Stimulated activated CD8-positive, alpha-beta memory T cell treated with anti-CD3 and anti-CD28 coated beads, Interleukin-15, amount 100 ng/mL, for 1 hour (primary cell): Measurements from ENCODE around the gene PAK6.

Source experiments
- DNase-seq: peaks from one replicate; pipeline ENCODE4 v3.0.0-alpha.2; 2020; ENCODE audit warnings: low read depth

PAK6 gene

GRCh38 chr15:40238532-40239403 is at the start of gene PAK6:
PAK6 (plus strand) TSS chr15:40239063; CDS start chr15:40264786, 25,723 bp downstream.
- no peak for DNase-seq

GRCh38 chr15:40190591-40190990 is 48.3 kb upstream of the PAK6 start:
- DNase-seq: no peak

- no peak for DNase-seq
Measured at GRCh38 chr15:40192942-40193341, 45.9 kb upstream of the PAK6 start.

- no peak for DNase-seq
Measured at GRCh38 chr15:40197434-40197833, 41.4 kb upstream of the PAK6 start.

- DNase-seq: no peak
Measured at GRCh38 chr15:40198355-40199085, 40.3 kb upstream of the PAK6 start.

GRCh38 chr15:40204100-40204499 is 34.8 kb upstream of the PAK6 start:
- DNase-seq: no peak

GRCh38 chr15:40217166-40217824 is 21.6 kb upstream of the PAK6 start:
- DNase-seq: peak; percentile 12

- no peak for DNase-seq
Measured at GRCh38 chr15:40219801-40220200, 19.1 kb upstream of the PAK6 start.

GRCh38 chr15:40222131-40222530 is 16.7 kb upstream of the PAK6 start:
- no peak for DNase-seq

- no peak for DNase-seq
Measured at GRCh38 chr15:40226736-40227135, 12.1 kb upstream of the PAK6 start.

- DNase-seq: no peak
Measured at GRCh38 chr15:40229316-40229715, 9.5 kb upstream of the PAK6 start.

- DNase-seq: no peak
Measured at GRCh38 chr15:40229956-40230355, 8.9 kb upstream of the PAK6 start.

- DNase-seq: no peak
Measured at GRCh38 chr15:40232625-40233070, 6.2 kb upstream of the PAK6 start.

- no peak for DNase-seq
Measured at GRCh38 chr15:40233727-40234577, 4.9 kb upstream of the PAK6 start.

- DNase-seq: no peak
Measured at GRCh38 chr15:40234783-40235182, 4.1 kb upstream of the PAK6 start.

GRCh38 chr15:40235201-40235885 is 3.5 kb upstream of the PAK6 start:
- no peak for DNase-seq

GRCh38 chr15:40239404-40239692 is 485 bp downstream of the PAK6 start:
- no peak for DNase-seq

- no peak for DNase-seq
Measured at GRCh38 chr15:40239693-40240618, 1.1 kb downstream of the PAK6 start.

GRCh38 chr15:40240619-40241221 is 1.9 kb downstream of the PAK6 start:
- DNase-seq: no peak
